ENCODE measurements around the gene HP.

Gene HP

GRCh38 chr16:72014675-72015074, 39.6 kb upstream of the HP start:
- TF ChIP-seq CTCF (conservative IDR thresholded peaks at IDR 0.05; ENCODE audit: low read depth, low read length): no peak
- no peak for DNase-seq (ENCODE audit: low read depth)
- H3K4me3 ChIP-seq (ENCODE audit: low read length): no peak overlapping the region

GRCh38 chr16:72015124-72015523, 39.2 kb upstream of the HP start:
- no peak overlapping the region for H3K4me3 ChIP-seq (ENCODE audit: low read length)
- TF ChIP-seq CTCF (conservative IDR thresholded peaks at IDR 0.05; ENCODE audit: low read depth, low read length): no peak
- no peak for DNase-seq (ENCODE audit: low read depth)

- no peak overlapping the region for H3K4me3 ChIP-seq (ENCODE audit: low read length)
- no peak for DNase-seq (ENCODE audit: low read depth)
- no peak for TF ChIP-seq CTCF (conservative IDR thresholded peaks at IDR 0.05; ENCODE audit: low read depth, low read length)
Measured at GRCh38 chr16:72018470-72018869, 35.8 kb upstream of the HP start.

GRCh38 chr16:72021043-72021442, 33.3 kb upstream of the HP start:
- peak; percentile 51 for TF ChIP-seq CTCF (conservative IDR thresholded peaks at IDR 0.05; ENCODE audit: low read depth, low read length)
- no peak for DNase-seq (ENCODE audit: low read depth)
- no peak overlapping the region for H3K4me3 ChIP-seq (ENCODE audit: low read length)

- no peak for TF ChIP-seq CTCF (conservative IDR thresholded peaks at IDR 0.05; ENCODE audit: low read depth, low read length)
- DNase-seq (ENCODE audit: low read depth): no peak
Measured at GRCh38 chr16:72022127-72022526, 32.2 kb upstream of the HP start.

GRCh38 chr16:72023962-72024361, 30.3 kb upstream of the HP start:
- no peak for TF ChIP-seq CTCF (conservative IDR thresholded peaks at IDR 0.05; ENCODE audit: low read depth, low read length)
- no peak overlapping the region for H3K4me3 ChIP-seq (ENCODE audit: low read length)
- DNase-seq (ENCODE audit: low read depth): no peak

More at GRCh38 chr16:72022127-72022526, 32.2 kb upstream of the HP start:
- H3K4me3 ChIP-seq (ENCODE audit: low read length): no peak overlapping the region

GRCh38 chr16:72024862-72025382, 29.4 kb upstream of the HP start:
- H3K4me3 ChIP-seq (ENCODE audit: low read length): no peak overlapping the region
- no peak for DNase-seq (ENCODE audit: low read depth)
- no peak for TF ChIP-seq CTCF (conservative IDR thresholded peaks at IDR 0.05; ENCODE audit: low read depth, low read length)
